AG08396 (cell line): ENCODE data around the gene CDC20.
"Not testable (repeated sequence)": the region's sequence is repeated elsewhere in the genome, so short reads cannot be mapped to it uniquely, and the experiment has no call there.

Experiments
- DNase-seq: peaks from one replicate; pipeline ENCODE4 v3.0.0; 2012; ENCODE audit warnings: low spot score, mixed read lengths

Gene CDC20

DNA sequence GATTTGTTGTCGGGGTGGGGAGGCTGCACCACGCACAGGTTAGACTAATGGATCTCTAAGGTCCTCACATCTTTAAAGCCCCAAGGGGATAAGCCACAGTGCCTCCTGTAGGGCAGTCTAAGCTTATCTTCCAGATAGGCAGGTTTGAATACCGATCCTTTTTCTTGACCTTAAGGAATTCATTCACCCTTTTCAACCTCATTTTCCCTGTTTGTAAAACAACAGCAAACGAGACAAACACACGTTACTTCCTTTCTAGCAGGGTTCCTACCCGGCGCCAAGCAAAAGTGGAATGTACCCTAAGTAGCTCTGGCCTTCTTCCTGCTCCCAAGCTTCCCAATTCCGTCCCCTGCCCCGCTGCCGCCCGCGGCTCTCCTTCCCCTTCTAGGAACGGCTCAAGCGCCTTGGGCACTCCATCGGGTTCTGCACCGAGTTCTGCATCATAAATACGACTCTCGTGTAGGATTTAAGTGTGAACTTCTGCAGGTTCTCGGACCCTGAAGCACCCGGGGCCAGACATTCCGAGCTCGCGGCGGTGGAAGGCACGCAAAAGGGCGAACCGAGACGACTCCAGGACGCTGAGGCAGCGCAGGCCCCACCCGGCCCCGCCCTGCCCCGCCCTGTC, 548 bp upstream of the CDC20 start:
- peak; percentile 50 for DNase-seq

DNA sequence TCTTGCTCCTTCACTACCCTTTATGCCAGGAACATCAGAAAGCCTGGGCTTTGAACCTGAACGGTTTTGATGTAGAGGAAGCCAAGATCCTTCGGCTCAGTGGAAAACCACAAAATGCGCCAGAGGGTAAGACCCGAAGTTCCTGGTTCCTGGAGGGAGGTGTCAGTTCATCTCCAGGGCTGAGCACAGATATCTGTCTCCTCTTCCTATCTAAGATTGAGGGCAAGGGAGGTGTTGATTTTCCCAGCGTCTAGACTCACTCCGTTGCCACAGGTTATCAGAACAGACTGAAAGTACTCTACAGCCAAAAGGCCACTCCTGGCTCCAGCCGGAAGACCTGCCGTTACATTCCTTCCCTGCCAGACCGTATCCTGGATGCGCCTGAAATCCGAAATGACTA, 915 bp downstream of the CDC20 start:
- no peak for DNase-seq

GRCh38 chr1:43360616-43361015, 1.8 kb downstream of the CDC20 start:
- no peak for DNase-seq

GRCh38 chr1:43363283-43363934, 4.6 kb downstream of the CDC20 start:
- DNase-seq = no peak

GRCh38 chr1:43363935-43364525, 5.2 kb downstream of the CDC20 start:
- no peak for DNase-seq

DNA sequence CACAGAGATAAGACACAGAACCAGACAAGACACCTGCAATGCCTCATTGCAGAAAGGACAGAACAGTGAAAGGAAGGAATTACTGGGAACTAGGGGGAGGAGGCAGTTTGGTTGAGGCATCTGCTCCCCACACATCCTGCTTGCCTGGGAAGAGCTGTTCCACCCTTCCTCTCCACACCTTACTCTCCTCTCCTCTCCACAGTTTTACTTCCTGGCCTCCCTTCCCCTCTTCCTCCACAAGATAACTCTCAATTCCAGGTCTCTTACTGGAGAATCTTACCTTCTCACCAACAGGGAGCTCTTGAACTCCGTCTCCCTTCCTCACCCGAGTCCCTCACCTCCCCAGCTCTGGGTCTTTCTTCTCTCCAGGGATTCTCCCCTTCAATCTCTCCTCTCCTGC, 6.9 kb downstream of the CDC20 start:
- no peak for DNase-seq

DNA sequence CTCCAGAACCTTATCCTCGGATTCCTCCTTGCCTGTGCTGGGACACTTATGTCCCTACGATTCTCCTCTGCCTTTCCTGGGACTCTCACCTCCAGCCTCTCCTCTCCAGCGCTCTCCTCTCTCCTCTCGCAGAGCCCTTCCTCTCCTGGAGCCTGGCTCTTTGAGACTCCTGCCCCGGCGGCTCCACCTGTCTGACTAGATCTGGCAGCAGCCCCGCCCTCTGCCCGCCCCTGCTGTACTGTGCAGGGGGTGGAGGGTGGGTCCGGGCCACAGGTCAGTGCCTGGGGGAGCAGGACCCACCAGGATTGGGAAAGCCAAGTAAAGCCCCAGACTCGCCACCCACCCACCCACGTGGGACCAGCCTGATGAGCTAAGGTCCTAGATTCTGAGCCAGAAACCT, 7.4 kb downstream of the CDC20 start:
- no peak for DNase-seq

- peak; percentile 33 for DNase-seq
These were observed 7.8 kb downstream of the CDC20 start for GRCh38 chr1:43366601-43367025.

GRCh38 chr1:43367026-43367903, 8.5 kb downstream of the CDC20 start:
- DNase-seq = peak; percentile 50

- peak; percentile 97 for DNase-seq
These were observed 9.3 kb downstream of the CDC20 start, which contains the start of gene ELOVL1 for GRCh38 chr1:43367904-43368645. TSS of gene ELOVL1 (minus strand) at chr1:43368011. CDS start at chr1:43365609, 2,402 bp downstream.

GRCh38 chr1:43368646-43369020, 9.9 kb downstream of the CDC20 start:
- no peak for DNase-seq

DNA sequence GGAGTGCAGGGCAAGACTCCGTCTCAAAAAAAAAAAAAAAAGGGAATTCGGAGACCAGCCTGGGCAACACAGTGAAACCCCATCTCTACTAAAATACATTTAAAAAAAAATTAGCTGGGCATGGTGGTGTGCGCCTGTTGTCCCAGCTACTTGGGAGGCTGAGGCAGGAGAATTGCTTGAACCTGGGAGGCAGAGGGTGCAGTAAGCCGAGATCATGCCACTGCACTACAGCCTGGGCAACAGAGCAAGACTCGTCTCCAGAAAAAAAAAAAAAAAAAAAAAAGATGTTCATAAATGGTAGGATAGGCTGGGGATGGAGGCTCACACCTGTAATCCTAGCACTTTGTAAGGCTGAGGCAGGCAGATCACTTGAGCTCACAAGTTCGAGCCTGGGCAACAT, 11.0 kb downstream of the CDC20 start:
- not testable (repeated sequence) for DNase-seq

DNA sequence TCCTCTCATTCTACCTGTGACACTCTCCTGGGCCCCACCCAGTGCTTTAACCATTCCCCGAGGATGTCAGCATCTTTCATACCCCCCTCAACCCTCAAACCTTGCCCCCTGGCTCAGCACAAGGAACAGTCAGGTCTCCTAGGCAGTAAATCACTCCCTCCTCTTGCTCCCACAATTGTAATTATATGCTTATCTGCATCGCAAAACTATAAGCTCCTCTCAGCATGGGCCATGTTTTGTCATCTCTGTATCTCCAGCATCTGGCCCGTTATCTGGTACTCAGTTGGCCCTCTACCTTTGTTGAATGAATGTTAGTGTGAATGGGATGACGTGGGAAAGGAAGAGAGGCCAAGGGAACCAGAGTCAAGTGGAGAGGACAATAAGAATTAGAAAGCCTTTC, 11.8 kb downstream of the CDC20 start:
- no peak for DNase-seq

- DNase-seq = no peak
These were observed 13.4 kb downstream of the CDC20 start for GRCh38 chr1:43372172-43372571.

DNA sequence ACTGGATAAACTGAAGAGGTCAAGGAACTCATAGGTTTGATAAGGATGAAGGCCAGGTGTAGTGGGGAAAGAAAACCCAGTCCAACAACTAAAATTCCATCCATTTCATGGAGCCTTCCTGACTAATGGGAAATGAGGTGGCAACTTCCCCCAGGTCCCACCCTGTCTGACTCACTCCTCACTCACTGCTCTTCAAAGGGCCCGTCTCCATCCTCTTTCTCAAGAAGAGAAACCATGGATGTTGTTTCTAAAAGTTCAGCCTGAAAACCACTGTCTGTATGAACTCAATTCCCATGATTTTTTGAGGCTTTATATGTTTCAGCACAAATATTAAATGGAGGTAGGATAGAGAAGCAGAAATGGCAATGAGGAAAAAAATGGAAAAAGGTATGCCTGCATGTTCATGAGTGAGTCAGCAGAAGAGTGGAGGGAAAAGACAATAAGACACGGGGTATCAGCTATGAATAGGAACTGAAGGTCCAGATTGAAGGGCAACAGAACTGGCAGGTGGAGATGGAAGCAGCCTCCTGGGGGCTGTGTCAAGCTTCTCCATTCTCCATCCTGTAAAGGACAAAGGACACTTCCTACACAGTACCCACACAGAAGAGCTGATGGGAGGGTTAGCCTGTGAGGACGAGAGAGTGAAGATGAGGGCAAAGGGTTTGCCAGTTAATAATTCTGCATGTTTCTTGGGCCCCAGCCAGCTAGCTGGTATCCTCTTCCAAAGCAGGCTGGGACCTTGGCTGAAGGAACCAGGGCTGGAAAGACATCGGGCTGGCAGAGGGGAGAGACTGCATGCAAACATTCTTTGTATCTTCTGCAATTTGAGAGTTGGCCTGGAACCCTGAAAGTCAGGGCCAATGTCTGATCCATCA, 14.5 kb downstream of the CDC20 start:
- DNase-seq = peak; percentile 62

- no peak for DNase-seq
These were observed 18.0 kb downstream of the CDC20 start for GRCh38 chr1:43376723-43377235.

GRCh38 chr1:43377831-43378230, 19.1 kb downstream of the CDC20 start:
- no peak for DNase-seq

GRCh38 chr1:43379476-43379875, 20.7 kb downstream of the CDC20 start:
- DNase-seq = no peak

DNA sequence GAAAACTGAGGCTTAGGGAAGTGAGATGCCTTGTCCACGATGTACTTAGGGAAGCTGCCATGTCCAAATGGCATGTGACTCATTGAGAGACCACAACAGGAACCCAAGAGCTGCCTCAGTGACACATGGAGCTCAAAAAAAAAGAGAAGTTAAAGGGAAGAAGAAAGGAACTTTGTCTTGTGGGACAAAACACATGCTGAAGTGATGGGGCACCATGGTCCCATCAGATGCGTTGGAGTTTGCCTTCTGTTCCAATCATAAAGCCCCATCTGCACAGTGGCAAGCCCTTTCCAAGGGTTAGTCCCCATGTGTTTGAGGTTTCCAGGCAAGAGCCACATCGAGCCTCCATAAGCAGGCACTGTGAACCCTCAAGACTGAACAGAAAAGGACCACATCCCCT, 22.8 kb downstream of the CDC20 start:
- no peak for DNase-seq

DNA sequence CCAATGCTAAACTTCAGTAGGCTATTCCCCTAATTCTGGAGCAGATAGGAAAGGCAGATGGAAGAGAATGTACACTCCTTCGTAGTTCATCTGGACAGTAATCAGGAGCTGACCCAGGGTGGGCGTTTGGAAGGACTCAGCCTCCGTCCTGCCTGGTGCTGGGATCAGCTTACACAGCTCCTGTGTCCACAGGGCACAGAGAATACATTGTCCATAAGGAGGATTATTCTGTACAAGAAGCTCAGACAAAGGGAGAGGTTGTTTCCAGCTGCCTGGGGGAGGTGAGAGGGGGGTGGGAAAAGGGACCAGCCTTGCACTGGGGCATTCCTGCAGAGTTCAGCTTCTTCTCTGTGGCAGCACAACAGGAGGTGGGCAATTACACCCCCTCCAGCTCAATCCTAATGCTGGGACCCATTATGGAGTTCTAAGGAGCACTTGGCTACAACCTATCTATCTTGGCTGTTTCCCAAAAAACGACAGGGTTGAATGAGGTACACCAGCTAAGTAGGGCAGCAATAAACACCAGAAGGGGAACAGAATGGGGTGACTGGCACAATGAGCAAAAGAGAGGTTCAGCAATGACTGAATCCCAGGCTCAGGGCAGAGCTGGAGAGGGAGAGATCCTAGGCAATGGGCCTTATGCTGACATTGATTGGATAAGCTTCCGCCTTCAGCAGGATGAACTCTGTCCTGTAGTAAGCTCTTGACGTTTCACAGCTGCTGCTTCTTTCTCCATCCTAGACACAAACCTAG, 23.4 kb downstream of the CDC20 start:
- no peak for DNase-seq
